ENCODE measurements around the gene LIPM.

Gene LIPM, protein sequence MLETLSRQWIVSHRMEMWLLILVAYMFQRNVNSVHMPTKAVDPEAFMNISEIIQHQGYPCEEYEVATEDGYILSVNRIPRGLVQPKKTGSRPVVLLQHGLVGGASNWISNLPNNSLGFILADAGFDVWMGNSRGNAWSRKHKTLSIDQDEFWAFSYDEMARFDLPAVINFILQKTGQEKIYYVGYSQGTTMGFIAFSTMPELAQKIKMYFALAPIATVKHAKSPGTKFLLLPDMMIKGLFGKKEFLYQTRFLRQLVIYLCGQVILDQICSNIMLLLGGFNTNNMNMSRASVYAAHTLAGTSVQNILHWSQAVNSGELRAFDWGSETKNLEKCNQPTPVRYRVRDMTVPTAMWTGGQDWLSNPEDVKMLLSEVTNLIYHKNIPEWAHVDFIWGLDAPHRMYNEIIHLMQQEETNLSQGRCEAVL

DNA sequence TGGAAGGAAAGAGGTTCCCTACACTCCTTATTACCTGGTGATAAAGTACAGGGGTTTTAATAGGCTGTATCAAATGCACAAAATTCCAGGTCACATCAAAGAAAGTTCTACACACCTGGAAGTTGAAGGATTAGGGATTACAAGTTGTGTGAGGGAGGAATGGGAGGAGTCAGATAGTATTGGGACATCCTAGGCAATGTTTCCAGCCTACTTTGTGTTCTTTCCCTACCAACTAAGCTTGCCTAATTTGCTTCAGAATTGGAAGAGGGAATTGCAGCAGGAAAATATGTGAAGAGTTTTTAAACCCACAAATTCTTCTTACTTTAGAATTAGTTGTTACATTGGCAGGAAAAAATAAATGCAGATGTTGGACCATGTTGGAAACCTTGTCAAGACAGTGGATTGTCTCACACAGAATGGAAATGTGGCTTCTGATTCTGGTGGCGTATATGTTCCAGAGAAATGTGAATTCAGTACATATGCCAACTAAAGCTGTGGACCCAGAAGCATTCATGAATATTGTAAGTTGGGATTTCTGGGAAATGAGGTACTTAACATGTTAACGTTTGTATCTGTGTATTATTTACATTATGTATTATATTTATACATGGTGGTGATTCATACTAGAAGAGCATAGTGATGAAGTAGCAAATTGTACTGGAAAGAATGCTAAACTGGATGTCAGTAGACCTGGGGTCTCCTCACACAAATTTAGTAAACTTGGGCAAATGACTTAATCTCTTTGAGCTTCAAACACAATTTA lies at the start of gene LIPM:
Gene LIPM, plus strand, starts transcription at position 208 of the 763 bp plus-strand sequence. Its CDS starts 167 bp downstream, at position 375.
- DNase-seq = no peak

DNA sequence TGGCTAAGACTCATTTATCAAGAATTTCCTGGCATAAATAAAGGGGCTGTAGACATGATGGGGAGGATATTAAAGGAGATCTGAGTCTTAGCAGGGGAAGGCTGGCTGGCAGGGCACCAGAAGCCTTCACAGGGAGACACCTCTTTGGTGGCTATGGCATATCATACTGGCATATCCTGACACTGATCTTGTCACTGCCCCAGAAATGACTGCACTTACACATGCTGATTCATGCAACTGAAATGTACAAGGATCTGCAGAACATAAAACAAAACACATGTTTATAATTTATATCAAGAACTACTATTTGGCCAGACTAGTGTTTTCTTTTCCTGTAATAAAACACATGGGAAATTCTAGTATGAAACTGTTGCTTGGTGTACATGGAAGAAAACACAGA lies 48.2 kb upstream of the LIPM start:
- no peak for DNase-seq

DNA sequence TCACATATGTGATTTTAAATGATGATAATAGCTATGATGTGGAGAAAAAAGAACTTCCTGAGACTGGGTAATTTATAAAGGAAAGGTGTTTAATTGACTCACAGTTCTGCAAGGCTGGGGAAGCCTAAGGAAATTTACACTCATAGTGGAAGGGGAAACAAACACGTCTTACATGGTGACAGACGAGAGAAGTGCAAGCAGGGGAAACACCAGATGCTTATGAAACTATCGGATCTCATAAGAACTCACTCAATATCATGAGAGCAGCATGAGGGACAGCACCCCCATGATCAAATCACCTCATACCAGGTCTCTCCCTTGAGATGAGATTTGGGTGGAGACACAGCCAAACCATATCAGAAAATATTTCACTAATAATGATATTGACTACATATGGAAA lies 46.8 kb upstream of the LIPM start:
- DNase-seq = no peak

DNA sequence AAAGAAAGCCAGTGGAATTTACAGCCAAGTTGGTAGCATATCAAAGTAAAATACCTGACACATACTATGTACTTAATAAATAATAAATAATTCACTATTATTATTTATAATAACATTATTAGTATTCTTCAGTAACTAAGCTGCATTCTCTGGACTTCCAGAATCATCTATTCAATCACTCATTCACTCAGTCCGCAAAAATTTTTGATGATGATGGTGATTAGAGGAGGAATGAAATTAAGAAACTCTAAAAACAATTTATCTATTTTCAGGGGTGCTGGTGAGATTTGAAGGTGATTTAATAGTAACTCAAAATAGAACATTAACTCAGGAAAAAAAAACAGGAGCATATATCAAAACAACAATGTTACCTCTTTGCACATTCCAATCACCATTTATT lies 45.9 kb upstream of the LIPM start:
- no peak for DNase-seq

DNA sequence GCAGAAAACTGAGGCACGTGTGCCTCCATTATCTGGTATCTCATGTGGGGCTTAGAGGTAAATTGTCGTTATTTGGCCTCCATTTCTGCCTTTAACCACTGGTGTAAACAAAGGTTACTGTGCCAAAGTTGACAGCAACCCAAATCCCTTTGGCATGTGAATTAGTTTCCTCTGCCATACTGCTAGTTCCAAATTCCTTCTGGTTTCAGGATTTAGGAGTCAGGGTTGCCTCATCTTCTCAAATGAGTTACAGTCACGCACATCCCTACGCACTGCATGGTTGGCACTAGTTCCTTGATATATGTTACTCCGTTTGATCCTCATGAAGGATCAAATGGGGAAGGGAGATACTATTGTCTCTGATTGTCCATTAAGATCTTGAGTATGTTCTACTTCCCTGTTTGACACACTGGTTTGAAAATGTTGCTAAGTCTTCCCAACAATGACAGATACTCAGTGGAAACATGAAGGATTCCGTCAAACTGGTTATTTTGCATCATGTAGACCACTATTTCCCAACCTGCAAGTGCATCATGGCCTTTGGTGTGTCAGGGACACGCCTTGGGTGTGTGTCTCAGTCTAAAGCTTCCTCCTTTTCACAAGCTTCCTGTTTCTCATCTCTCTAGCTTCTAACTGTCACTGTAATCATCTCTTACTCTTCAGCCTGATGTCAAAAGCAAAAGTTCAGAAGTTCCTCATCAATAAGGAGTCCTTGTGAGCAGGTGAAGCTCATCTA lies 43.0 kb upstream of the LIPM start, which contains the start of gene LIPN:
Gene LIPN, plus strand, starts transcription at position 655 of the 736 bp plus-strand sequence. CDS start 1,386 bp downstream, outside the sequence.
- DNase-seq = peak in 1 of 6 experiments; percentile 3

DNA sequence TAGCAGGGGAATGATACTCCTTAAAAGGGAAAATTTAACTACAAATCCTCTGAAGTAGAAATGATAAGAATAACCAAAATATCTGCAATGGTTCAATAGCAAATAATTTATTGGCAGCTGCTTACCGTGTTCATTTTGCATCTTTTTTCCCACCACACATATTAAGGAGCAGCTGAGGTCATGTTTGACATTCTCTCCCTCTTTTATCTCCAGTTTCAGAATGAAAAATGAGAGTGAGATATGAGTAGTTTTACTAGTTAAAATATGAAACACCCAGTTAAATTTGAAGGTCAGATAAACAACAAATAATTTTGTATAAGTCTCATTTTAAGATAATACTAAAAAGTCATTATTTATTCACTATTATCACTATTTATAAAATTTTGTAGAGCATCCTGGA lies 39.6 kb upstream of the LIPM start:
- DNase-seq = no peak

DNA sequence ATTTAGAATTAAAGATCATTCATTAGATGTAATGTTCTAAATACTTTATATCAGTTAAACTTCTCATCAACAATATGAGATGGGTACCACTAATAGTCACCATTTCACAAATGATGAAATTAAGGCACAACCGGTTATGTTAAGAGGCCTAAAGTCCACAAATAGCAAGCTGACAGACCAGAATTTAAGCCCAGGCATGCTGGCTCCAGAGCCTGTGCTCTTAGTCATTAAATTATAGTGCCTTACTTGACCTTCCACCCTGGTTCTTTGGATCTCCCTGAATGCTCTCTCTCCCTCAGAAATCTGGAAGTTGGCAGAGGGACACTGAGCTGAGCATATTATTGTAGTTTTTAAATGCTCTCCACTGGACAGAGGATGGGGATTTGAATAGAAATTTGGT lies 39.1 kb upstream of the LIPM start:
- no peak for DNase-seq

DNA sequence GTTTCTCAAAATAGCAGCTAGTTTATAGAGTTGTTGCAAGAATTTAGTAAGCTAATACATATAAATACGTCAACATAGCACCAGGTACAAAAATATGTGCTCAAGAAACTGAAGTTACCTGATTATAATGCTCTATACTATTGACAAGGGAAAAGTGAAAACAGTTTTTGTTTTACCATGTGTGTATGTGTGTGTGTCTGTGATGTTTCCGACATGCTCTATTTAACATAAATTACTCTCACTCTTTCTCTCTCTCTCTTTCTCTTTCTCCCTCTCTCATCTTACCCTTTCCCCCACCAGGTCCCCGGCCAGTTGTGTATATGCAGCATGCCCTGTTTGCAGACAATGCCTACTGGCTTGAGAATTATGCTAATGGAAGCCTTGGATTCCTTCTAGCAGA lies 38.4 kb upstream of the LIPM start:
- DNase-seq = no peak

DNA sequence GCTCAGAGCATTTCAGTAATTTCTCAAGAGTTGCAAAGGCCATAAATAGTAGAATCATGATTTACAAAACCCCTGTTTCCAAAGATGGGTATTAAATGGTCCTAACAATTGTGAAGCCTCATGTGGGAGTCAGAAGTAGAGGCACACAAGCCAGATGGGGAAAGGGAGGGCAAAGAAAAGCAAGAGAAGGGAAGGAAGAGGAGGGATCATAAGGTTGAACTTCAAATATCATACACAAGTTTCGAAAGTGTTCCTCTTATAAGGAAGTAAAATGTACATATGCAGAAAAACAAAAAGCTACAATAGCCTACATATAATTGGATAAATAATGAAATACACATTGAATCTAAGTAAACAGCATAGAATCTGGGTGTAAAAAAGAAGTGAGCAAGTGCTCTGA lies 36.7 kb upstream of the LIPM start:
- DNase-seq = no peak

DNA sequence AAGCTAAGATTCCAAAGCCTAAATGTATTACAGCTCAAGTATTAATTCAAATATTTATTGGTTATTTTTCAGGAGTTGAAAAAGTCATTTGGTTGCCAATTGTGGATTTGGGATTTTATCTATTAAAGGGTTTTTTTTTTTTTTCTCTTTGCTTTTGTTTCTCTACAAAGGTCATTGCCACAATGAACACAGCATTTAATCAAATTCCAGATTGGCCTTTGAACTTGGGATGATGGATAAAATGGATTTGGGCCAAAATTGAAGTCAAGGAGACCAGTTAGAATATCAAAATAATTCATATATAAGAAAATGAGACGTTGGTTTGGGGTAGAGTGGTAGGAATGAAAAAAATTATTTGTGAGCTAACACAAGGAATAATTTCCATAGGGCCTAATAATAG lies 33.1 kb upstream of the LIPM start:
- no peak for DNase-seq

DNA sequence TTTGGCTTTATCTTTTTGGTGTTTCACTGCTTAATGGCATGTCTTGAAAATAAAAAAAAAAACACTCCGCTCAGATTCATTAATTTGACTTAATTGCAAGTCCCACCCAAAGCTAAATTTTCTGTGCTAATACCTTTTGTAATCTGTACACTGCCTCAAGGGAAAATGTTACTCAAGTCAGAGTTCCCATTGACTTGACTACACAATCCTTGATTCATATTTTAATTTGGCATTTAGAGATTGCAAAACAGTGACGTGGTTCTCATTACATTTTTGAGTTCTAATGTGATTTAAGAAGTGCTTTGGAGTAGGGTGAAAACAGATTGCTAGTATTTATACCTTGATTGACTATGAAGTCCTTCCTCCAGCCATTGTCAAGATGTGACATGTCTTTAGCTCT lies 21.3 kb upstream of the LIPM start:
- DNase-seq = no peak

DNA sequence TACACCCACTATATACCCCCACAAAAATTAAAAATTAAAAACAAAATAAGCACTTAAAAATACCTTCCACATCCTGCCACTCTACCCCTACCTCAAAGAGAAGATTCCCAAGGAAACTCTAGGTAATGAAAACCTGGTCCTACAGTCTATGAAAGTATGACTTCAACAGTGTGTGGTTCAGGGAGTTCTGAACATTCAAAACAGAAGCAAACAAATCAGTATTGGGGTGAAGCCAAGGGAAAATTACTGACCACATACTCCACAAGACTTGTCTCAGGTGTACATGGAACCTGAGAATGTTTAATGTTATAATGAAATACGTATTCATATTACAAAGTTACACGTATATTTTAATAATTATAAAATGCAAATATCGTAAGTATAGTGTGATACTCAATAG lies 20.3 kb upstream of the LIPM start:
- DNase-seq = no peak

DNA sequence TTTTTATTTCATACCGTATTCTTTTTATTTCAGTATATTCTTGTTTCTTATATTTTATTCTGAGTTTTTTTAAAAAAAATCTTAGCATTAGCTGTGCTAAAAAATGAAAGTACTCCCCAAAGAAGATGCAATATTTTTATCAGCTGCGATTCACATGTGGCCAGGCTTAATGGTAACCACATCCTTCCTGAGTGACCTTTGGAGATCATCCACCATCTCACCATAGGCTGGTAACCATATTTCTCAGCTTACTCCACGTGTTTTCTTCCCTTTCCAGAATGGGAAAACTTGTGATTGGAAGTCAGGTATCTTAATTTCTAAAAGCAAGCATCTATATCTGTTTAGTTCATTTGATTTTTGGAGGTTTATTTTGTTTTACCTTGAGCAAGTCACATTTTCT lies 18.8 kb upstream of the LIPM start:
- no peak for DNase-seq

DNA sequence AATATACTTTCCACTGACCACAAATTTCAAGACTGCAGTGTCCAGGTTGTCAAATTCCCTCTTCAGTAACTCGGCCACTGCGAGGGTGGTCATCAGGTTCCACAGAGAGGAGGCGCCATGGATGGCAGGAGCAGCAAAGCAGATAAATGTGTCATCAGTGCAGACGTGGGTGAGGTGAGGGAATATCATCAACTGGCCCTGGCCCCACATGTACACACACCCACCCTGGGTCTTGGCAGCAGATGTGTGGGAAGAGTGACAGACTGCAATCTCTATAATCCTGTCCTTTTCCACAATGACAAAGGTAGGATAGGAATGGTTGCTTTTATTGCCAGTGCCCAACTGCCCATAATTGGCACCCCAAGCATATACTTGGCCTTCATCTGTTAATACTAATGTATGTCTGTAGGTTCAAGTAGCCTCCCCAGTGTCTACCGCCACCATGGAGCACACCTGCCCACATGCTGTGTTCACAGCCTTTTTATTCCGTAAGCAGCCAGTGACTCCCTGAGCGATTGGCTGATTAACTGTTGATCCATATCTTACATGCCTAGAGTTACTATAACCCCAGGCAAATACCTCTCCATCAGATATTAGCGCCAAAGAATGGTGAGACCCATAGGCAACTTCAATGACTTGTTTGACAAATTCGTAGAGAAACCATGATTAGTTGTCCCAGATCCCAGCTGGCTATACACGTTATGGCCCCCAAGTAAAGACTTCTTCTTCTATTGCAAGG lies 16.3 kb upstream of the LIPM start:
- no peak for DNase-seq

DNA sequence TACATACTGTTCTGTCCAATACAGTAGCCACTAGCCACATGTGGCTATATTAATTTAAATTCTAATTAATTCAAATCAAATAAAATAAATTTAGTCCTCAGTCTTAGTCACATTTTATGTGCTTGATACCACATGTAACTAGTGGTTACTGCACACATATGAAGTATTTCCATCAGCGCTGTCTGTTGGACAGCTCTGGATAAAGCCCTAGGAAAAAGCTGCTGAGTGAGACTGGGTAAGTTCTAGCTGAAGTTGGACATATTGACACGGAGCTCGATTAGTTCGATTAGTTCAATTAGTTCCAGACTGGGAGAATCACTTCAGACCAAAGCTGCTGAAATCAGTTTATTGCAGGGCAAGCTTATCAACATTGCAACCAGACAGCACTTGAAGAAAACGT lies 15.1 kb upstream of the LIPM start:
- no peak for DNase-seq

DNA sequence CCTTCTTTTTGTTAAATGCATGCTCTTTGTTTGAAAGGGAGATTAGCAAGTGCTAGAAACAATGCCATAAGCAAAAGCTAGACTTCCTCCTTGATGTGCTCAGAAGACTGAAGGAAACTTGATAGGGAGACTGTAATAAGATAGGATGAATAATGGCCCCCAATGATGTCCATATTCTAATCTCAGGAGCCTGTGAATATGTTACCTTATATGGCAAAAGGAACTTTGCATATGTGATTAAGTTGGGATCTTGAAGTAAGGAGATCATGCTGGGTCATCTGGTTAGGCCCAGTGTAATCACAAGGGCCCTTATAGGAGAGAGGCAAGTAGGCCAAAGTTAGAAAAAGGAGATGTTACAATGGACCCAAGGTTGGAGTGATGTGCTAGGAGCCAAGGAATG lies 13.6 kb upstream of the LIPM start:
- DNase-seq = no peak

DNA sequence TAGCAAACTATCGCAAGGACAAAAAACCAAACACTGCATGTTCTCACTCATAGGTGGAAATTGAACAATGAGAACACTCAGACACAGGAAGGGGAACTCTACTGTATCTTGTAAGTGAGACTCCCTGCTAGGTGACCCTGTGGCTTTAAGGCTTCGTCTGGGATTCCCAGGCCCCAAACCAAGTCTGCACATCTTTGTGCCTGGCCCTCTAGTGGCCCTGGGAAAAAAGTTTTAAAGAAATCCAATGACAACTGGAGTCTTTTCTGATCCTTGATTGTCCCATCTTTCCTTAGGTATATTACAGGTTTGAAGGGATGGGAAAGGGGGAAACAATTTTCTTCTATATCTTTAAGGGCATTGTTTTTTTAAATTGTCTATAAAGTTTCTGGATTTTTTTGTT lies 10.6 kb upstream of the LIPM start:
- no peak for DNase-seq

DNA sequence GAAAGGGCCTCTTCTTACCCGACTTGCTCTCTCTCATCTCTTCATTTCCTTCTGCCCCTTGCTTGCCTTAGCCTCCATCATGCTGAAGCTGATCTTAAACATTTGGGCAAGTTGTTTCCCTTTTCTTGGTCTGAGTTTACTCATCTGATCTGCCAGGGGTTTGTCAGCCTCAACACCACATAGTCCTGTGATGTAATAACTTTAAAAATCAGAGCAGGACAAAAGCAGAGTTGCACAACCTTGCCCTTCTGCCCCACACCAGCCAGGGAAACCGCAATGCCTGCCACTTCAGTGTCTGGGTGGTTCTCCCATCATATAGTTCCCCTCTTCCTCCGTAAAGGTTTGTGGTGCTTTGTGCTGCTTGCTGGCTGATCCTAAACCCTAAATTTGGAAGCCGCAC lies 9.9 kb upstream of the LIPM start:
- no peak for DNase-seq

DNA sequence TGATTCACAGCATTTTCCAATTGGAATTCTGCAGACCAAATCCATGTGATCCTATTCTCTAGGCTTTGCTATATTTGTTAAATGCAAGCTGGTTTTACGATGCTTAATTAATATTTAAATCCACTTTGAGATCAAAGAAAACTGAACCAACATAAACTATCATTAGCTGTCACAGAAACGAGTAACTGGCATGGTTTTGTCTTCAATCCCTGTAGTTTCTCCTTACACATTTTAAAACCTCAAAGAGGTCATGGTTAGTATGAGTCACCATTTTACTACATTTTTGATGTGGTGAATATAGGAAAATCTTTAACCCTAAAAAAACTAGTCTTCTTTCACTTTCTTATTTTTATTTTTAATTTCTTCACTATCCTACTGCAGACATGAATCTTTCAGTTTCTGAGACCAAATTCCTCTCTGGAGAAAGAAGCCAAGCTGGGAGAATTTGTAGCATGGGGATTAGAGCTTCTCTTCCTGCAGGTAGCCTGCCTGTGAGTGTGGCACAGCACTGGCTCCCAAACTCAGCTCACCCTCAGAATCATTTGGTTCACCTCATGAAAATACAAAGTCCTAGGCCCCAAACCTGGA lies 8.7 kb upstream of the LIPM start:
- no peak for DNase-seq

DNA sequence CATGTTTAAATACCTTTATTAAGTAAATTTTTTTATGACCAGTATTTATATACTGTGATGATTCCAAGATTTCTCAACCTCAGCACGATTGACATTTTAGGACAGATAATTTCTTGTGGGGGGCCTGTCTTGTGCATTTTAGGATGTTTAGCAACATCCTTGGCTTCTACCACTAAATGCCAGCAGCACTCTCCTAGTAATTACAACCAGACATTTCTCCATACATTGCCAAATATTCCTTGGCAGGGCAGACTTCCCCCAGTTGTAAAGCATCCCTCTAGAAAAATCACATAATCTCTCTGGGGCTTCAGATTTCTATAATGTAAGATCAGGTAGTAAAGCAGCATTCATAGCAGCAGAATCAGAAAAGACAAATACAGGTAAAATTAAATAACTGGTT lies 7.8 kb upstream of the LIPM start:
- no peak for DNase-seq

DNA sequence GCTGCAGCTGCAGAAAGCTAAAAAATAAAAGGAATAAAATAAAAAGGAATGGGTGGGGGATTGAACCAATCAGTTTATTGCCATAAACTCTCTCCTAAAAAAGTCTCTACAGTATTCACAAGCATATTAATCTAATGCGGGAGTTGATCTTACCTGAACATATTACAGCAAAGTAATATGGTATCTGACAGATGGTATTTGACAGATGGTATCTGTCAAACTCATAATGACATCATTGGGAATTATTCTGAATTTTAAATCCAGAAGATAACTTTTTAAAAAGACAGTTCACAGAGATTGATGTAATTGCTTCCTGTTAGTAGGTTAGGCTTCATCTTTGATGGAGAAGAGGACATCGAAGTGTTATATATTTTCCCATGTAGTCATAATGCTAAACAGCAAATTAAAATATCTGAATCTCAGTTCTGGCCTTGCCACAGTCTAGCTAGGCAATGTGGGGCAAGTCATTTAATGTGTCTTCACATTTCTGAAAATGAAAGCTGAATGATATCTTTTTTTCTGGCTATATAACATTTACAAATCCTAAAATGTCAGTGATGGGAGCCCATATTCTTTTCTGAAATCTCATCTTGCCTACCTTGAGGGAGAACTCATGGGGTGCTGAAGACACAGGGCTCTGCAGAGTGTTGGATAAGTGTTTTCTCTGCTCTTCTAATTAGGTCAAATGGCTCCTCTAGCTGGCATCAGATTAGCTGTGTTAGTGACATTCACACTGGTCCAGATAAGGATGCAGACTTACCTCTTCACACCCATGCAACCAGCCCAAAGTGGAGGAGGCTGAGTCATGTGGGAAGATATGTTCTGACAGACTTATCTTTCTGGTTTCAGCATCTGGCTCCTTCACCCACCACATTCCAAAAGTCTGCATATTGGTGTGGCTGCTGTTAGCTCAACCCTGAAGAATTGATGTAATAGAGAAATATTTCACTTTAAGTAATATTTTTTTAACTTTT lies 2.1 kb upstream of the LIPM start:
- DNase-seq = no peak
